ENCODE results near the gene FHL2.

DNA sequence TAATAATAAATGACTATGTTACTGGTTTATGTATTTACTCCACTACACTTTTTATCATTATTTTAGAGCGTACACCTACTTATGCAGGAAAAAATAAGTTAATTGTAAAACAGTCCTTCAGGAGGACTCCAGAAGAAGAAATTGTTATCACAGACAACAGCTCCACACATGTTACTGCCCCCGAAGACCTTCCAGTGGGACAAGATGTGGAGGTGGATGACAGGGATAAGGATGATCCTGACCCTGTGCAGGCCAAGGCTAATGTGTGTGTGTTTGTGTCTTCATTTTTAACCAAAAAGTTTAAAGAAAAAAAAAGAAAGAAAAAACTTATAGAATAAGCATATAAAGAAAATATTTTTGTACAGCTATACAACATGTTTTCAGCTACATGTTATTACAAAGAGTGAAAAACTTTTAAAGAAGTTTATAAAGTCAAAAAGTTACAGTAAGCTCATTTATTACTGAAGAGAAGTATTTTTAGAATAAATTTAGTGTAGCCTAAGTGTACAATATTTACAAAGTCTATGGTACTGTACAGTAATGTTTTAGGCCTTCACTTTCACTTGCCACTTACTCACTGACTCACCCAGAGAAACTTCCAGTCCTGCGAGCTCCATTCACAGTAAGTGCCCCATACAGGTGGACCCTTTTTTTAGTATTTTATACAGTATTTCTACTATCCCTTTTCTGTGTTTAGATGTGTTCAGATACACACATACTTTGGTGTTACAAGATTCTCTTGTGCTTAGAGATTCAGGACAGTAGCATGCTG, 76.8 kb downstream of the FHL2 start:
- no peak for TF ChIP-seq GATA3 (IDR thresholded peaks at IDR 0.05; ENCODE audit: low read depth, low read length)
- TF ChIP-seq GATA2 (IDR thresholded peaks at IDR 0.05; ENCODE audit: low read depth, low read length), result no peak

Data from SH-SY5Y (cell line).